GM21447 (cell line): ENCODE data around the gene PROB1.
"Not testable (repeated sequence)": the region's sequence is repeated elsewhere in the genome, so short reads cannot be mapped to it uniquely, and the experiment has no call there.

Experiments
- ATAC-seq: cut with Tn5 transposase; IDR thresholded peaks from one replicate; pipeline ENCODE4 v1.9.1; 2021; ENCODE audit not compliant: unreplicated experiment

Gene PROB1

GRCh38 chr5:139414581-139415130 is 19.8 kb upstream of the PROB1 start:
- ATAC-seq: no peak

GRCh38 chr5:139413963-139414362 is 19.1 kb upstream of the PROB1 start:
- no peak for ATAC-seq

GRCh38 chr5:139413153-139413552 is 18.2 kb upstream of the PROB1 start:
- ATAC-seq: no peak

- no peak for ATAC-seq
Observed at GRCh38 chr5:139410993-139411828, 16.3 kb upstream of the PROB1 start.

- ATAC-seq: no peak
Observed at GRCh38 chr5:139410121-139410992, 15.5 kb upstream of the PROB1 start.

- ATAC-seq: not testable (repeated sequence)
Observed at GRCh38 chr5:139409116-139409515, 14.2 kb upstream of the PROB1 start.

GRCh38 chr5:139408191-139408590 is 13.3 kb upstream of the PROB1 start:
- no peak for ATAC-seq

GRCh38 chr5:139407517-139407916 is 12.6 kb upstream of the PROB1 start:
- no peak for ATAC-seq

GRCh38 chr5:139406963-139407362 is 12.1 kb upstream of the PROB1 start:
- ATAC-seq: no peak

- no peak for ATAC-seq
Observed at GRCh38 chr5:139404484-139404840, 9.6 kb upstream of the PROB1 start.

- ATAC-seq: peak; percentile 74
Observed at GRCh38 chr5:139403787-139404483, 9.0 kb upstream of the PROB1 start, which contains the start of gene SPATA24. Gene SPATA24 (minus strand): TSS chr5:139404089. CDS start chr5:139404060, 29 bp downstream.

GRCh38 chr5:139403418-139403786 is 8.5 kb upstream of the PROB1 start:
- ATAC-seq: peak; percentile 3

GRCh38 chr5:139402561-139403158 is 7.8 kb upstream of the PROB1 start:
- ATAC-seq: no peak

GRCh38 chr5:139401546-139401945 is 6.6 kb upstream of the PROB1 start:
- no peak for ATAC-seq

- no peak for ATAC-seq
Observed at GRCh38 chr5:139399501-139400121, 4.7 kb upstream of the PROB1 start.

GRCh38 chr5:139397921-139398320 is 3.0 kb upstream of the PROB1 start:
- ATAC-seq: no peak

GRCh38 chr5:139396691-139397090 is 1.8 kb upstream of the PROB1 start:
- no peak for ATAC-seq

GRCh38 chr5:139395844-139396640 is 1.1 kb upstream of the PROB1 start:
- no peak for ATAC-seq

GRCh38 chr5:139394123-139394653 is 716 bp downstream of the PROB1 start:
- ATAC-seq: no peak
